HG02642 (cell line): ENCODE measurements around the gene SLC9A1.

ENCODE experiments used
- ATAC-seq: cut with Tn5 transposase; IDR thresholded peaks from one replicate; pipeline ENCODE4 v1.9.1; 2021; ENCODE audit warnings: mild to moderate bottlenecking; ENCODE audit not compliant: unreplicated experiment, poor library complexity

SLC9A1 gene

GRCh38 chr1:27109103-27109822, 45.7 kb downstream of the SLC9A1 start:
- no peak for ATAC-seq

- ATAC-seq = no peak
These were observed 46.3 kb downstream of the SLC9A1 start for GRCh38 chr1:27108588-27108987.

DNA sequence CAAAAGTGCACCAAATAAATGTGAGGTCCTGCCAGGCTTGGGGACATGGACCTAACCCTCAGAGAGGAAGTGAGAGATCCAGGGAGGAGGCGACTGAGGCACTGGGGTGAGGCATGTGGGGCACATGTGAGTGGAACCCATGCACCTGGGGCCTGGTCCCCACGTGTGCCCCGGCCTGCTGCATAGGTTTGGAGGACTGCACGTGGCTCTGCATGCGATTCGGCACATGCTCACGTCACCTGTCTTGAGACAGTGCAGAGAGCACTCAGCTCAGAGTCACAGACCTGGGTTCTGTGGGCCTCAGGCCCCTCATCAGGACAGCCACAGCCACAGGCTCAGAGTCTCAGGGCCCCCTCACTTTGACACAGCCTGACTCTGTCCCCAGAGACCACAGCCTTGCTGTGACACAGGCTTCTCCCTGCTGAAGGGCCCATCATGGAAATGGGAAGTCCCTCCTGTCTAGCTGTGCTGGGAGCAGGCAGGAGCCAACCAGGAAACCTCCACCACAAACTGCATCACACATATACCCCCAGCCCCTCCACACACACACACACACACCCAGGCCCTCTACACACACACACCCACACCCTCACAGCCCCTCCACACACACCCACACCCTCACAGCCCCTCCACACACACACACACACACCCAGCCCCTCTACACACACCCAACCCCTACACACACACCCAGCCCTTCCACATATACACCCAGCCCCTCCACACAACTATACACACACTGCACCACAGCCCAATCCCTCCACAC, 48.2 kb downstream of the SLC9A1 start:
- ATAC-seq = no peak

DNA sequence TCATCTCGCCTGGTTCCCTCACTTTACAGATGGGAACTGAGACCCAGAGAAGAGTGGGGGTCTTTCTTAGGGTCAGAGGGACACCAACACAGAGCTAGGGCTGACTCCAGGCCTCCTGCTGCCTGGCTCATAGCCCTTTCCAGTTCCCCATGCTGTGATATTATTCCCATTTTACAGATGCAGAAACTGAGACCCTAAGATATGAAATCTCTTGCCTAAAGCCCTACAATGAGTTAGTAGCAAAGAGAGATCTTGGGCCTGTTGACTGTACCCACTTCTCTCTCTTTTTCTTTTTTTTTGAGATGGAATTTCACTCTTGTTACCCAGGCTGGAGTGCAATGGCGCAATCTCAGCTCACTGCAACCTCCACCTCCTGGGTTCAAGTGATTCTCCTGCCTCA, 49.9 kb downstream of the SLC9A1 start:
- no peak for ATAC-seq

GRCh38 chr1:27103498-27103897, 51.4 kb downstream of the SLC9A1 start:
- ATAC-seq = no peak

DNA sequence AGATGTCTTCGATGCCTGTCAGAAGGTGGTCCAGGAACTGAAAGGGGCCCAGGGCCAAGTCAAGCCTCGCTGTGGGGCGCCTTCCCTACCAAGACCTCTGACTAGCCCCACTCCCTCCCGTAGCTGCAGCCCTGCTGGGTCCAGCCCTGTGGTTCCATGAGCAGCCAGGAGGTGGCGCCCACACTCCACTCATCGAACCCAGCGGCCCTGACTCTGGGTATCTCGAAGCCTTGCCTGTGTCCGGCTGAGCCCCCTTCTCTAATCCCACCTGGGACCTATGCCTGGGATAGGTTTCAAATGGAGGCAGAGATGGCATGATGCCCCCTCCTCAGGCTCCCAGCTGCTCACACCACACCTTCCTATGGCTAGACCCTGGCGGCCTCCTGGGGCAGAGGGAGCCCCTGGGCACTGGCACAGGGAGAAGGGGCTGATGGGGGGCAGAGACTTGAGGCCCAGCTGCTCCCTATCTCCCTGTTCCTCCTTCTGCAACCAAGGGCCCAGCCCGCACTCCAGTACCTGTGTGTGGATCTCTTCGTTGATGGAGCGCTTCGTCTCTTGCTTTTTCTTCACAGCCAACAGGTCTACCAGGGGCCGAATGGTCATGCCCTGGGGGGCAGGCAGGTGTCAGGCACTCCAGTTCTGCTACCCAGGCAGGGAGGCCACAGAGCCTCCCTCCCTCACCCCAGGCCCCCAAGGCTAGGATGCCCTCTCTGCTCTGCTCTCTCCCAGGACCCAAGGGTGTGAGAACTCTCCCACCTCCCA, 52.0 kb downstream of the SLC9A1 start:
- ATAC-seq = no peak

GRCh38 chr1:27102134-27102706, 52.7 kb downstream of the SLC9A1 start:
- ATAC-seq = no peak

- no peak for ATAC-seq
These were observed 53.2 kb downstream of the SLC9A1 start for GRCh38 chr1:27101696-27102095.

DNA sequence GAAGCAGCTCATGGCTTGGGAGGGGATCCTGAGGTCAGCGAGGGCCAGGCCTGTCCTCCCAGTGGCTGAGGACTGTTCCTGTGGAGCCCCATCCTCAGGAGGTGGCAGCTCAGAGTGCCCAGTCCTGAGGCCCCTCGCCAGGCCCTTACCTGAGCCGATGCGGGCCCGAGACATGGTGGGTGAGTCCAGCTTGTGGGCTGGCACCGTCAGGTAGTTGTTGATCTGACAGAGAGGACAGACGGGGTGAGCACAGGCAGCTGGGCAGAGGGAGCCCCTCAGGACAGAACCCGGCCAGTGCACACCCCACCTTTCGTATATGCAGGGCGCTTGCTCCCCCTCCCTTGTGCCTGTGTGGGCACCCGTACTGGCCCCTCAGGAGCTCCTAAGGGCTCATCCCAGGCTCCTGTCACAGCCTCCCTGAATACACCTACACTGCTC, 53.9 kb downstream of the SLC9A1 start:
- no peak for ATAC-seq

- no peak for ATAC-seq
These were observed 54.4 kb downstream of the SLC9A1 start for GRCh38 chr1:27100335-27101053.

DNA sequence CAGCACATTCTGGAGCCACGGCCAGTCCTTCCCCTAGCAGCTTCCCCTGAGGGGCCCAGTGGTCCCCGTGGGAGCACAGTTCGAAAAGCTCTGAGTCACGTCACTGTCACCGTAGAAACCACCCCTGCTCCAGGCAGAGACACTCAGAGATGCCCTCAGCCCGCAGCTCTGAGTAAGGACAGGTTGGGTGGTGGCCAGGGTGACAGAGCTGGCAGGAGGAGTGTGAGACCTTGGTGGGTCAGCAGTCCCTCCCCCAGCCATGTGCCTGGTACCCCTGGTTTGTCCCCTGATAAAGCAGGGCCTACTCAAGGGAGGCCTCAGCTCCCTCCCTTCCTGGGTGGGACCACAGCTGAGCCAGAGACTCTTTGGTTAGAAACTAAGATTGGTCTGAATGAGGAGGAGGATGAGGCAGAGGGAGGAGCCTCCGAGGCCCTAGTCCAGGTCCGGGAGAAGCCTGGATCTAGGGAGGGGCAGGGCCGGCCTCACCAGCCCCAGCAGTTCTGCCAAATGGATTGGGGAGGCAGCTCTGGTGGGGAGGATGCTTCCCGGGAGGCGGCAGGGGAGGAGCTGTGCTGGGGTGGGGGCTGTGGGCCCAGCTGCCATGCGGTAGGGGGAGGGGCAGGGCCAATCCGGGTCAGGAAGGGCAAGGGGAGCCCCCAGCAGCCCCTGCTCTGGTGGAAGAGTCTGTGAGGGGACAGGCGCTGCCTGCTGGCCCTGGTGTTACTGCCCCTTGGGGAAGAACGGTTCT, 55.2 kb downstream of the SLC9A1 start:
- no peak for ATAC-seq

DNA sequence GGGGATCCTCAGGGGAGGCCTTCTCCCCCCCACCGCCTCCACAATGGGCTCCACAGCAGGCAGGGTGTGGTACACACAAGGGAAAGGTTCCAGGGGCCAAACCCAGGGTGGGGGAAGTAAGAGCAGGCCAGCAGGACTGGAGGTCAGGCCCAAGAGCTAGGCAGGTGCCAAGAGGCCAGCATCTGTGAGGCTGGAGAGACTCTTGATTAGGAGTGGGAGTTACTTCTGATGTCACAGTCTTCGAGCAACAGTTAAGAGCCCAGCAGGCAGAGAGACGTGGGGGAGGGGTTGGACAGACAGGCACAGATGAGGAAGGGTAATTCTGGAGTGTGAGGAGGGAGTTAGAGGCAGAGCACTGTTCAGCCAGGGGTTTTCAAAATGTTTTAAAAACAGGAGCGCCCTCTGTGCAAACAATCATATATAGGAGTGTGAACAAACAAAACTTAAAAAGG, 55.8 kb downstream of the SLC9A1 start:
- no peak for ATAC-seq

GRCh38 chr1:27098431-27099134, 56.3 kb downstream of the SLC9A1 start:
- ATAC-seq = no peak

DNA sequence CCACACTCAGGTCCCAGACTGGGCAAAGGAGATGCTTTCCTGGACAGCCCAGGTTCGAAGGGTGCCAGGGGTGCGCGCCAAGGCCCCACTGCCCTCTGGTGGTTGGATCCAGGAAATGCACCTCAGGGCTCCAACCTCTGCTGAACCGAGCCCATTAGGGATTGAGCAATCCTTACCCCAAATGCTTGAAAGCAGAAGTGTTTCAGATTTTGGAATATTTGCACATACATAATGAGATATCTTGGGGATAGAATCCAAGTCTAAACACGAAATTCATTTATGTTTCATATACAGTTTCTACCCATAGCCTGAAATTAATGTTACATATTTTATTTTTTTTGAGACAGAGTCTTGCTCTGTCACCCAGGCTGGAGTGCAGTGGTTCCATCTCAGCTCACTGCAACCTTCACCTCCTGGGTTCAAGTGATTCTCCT, 57.4 kb downstream of the SLC9A1 start:
- no peak for ATAC-seq

GRCh38 chr1:27095576-27095975, 59.3 kb downstream of the SLC9A1 start:
- no peak for ATAC-seq

GRCh38 chr1:27092888-27093287, 62.0 kb downstream of the SLC9A1 start:
- no peak for ATAC-seq

- no peak for ATAC-seq
These were observed 64.0 kb downstream of the SLC9A1 start for GRCh38 chr1:27090911-27091310.

GRCh38 chr1:27087371-27088220, 67.3 kb downstream of the SLC9A1 start:
- ATAC-seq = no peak
